GM12878 (cell line): ENCODE data around the gene RALGPS1. TPM values are rescaled to one million over a fixed set of nuclear protein-coding genes. Genes with fewer than 3 reads are reported as not detected.

Experiments
- CHD4 ChIP-seq: fragments of 200-600 bp; sonication (generic); IDR thresholded peaks from 2 replicates; pipeline ENCODE4 v1.6.1; 2016; ENCODE audit warnings: mild to moderate bottlenecking
- CREM ChIP-seq: IDR thresholded peaks from 2 replicates; pipeline ENCODE4 v1.6.1; 2014; ENCODE audit warnings: antibody characterized with exemption, low read depth
- CTCF ChIP-seq, 3 experiments: IDR thresholded peaks in 2 of 3; conservative IDR thresholded peaks in 1 of 3; 2 replicates each; pipeline ENCODE4 v1.5.1; 2011; ENCODE audit warnings: low read depth in 3 of 3, low read length in 3 of 3, mild to moderate bottlenecking in 3 of 3, control low read depth in 2 of 3, moderate library complexity in 2 of 3, inconsistent platforms in 1 of 3, mixed read lengths in 1 of 3; ENCODE audit not compliant: control insufficient read depth in 2 of 3, insufficient read depth in 1 of 3; ENCODE audit errors: extremely low read depth in 1 of 3
- HDAC2 ChIP-seq: fragments of 200-600 bp; sonication (generic); IDR thresholded peaks from 2 replicates; pipeline ENCODE4 v1.6.1; 2017
- HDAC6 ChIP-seq: fragments of 200-600 bp; sonication (generic); IDR thresholded peaks from one replicate; pipeline ENCODE4 v1.8.0; 2017; ENCODE audit warnings: antibody characterized with exemption; ENCODE audit not compliant: unreplicated experiment
- JUNB ChIP-seq: IDR thresholded peaks from 2 replicates; pipeline ENCODE4 v1.6.1; 2016; ENCODE audit warnings: antibody characterized with exemption, mild to moderate bottlenecking
- NBN ChIP-seq: fragments of 450-650 bp; IDR thresholded peaks from 2 replicates; pipeline ENCODE4 v1.6.1; 2016
- NFYA ChIP-seq: IDR thresholded peaks from 2 replicates; pipeline ENCODE4 v1.6.1; 2011; ENCODE audit warnings: low read depth, mild to moderate bottlenecking, low read length, improper control_type of control experiment, borderline replicate concordance
- NRF1 ChIP-seq: conservative IDR thresholded peaks from 2 replicates; pipeline ENCODE4 v1.6.1; 2011; ENCODE audit warnings: mild to moderate bottlenecking, low read depth, low read length, improper control_type of control experiment
- PAX8 ChIP-seq: fragments of 450-650 bp; IDR thresholded peaks from 2 replicates; pipeline ENCODE4 v1.6.1; 2017; ENCODE audit warnings: mild to moderate bottlenecking, moderate library complexity
- RB1 ChIP-seq: fragments of 450-650 bp; formaldehyde crosslinking; IDR thresholded peaks from 2 replicates; pipeline ENCODE4 v1.6.1; 2017; ENCODE audit warnings: mild to moderate bottlenecking, borderline replicate concordance
- RELA ChIP-seq: fragments of 450-650 bp; IDR thresholded peaks from 2 replicates; pipeline ENCODE4 v1.8.0; 2014; ENCODE audit warnings: borderline replicate concordance; ENCODE audit not compliant: partially characterized antibody
- SMC3 ChIP-seq: IDR thresholded peaks from 2 replicates; pipeline ENCODE4 v1.6.1; 2011; ENCODE audit warnings: low read length, improper control_type of control experiment, borderline replicate concordance
- SPI1 ChIP-seq: IDR thresholded peaks from 2 replicates; pipeline ENCODE4 v1.6.1; 2011; ENCODE audit warnings: low read depth, mild to moderate bottlenecking, low read length, moderate library complexity, borderline replicate concordance; ENCODE audit not compliant: insufficient read depth
- SREBF1 ChIP-seq: IDR thresholded peaks from 2 replicates; pipeline ENCODE4 v1.6.1; 2012; ENCODE audit warnings: mild to moderate bottlenecking, low read length
- STAT3 ChIP-seq: IDR thresholded peaks from 2 replicates; pipeline ENCODE4 v1.6.1; 2011; ENCODE audit warnings: low read depth, low read length, improper control_type of control experiment
- ZNF622 ChIP-seq: fragments of 450-650 bp; IDR thresholded peaks from 2 replicates; pipeline ENCODE4 v1.6.1; 2017; ENCODE audit warnings: mild to moderate bottlenecking, inconsistent platforms
- polyA plus RNA-seq, 11 experiments: library from polyadenylated mRNA; depleted of rRNA in 4 of 11; unstranded in 6 of 11; stranded (reverse) in 5 of 11; fragments of >200 nt; fragmentation: Nextera tagmentation in 4 of 11; fragmentation: Illumina TruSeq in 1 of 11; extraction: Ambion mirVana in 4 of 11; extraction: Trizol in 1 of 11; gene quantifications; 1 replicate in 1 of 11; 2 replicates in 10 of 11; pipeline versions ENCODE4 v1.2.1 to v1.2.3, GENCODE V29; 2011 to 2016; ENCODE audit warnings: inconsistent platforms in 2 of 11, missing spikeins in 2 of 11, low read depth in 1 of 11
- total RNA-seq, 4 experiments: library from RNA; depleted of rRNA in 3 of 4; stranded (reverse); fragments of >200 nt in 3 of 4; fragmentation: Illumina TruSeq in 1 of 4; extraction: Trizol in 1 of 4; gene quantifications; 2 replicates each; pipeline versions ENCODE4 v1.2.1 to v1.2.3, GENCODE V29; 2013 to 2021
- TF ChIP-seq, protein P1 (sequence below): fragments of 450-650 bp; IDR thresholded peaks from 2 replicates; pipeline ENCODE4 v1.6.1; 2017; ENCODE audit warnings: antibody characterized with exemption, mild to moderate bottlenecking, moderate library complexity
- TF ChIP-seq, protein P2 (sequence below): fragments of 450-650 bp; IDR thresholded peaks from 2 replicates; pipeline ENCODE4 v1.6.1; 2017; ENCODE audit warnings: mild to moderate bottlenecking, low read depth, inconsistent platforms; ENCODE audit not compliant: poor library complexity, severe bottlenecking
- TF ChIP-seq, protein P3 (sequence below): IDR thresholded peaks from 2 replicates; pipeline ENCODE4 v1.6.1; 2011; ENCODE audit warnings: borderline replicate concordance, low read depth, mild to moderate bottlenecking, moderate library complexity, mixed read lengths, low read length; ENCODE audit not compliant: insufficient read depth; ENCODE audit errors: extremely low read length

Gene RALGPS1
- total and polyA plus RNA-seq, 10 of the 15 experiments (the other 5 are each of a cell fraction or from before 2014, with no cell fraction given) = 0.13 to 5.6 (median 2.7) TPM

GRCh38 chr9:126985870-126986498, 71.4 kb downstream of the RALGPS1 start (continued):
- TF ChIP-seq SREBF1 = no peak
- TF ChIP-seq, protein P1, sequence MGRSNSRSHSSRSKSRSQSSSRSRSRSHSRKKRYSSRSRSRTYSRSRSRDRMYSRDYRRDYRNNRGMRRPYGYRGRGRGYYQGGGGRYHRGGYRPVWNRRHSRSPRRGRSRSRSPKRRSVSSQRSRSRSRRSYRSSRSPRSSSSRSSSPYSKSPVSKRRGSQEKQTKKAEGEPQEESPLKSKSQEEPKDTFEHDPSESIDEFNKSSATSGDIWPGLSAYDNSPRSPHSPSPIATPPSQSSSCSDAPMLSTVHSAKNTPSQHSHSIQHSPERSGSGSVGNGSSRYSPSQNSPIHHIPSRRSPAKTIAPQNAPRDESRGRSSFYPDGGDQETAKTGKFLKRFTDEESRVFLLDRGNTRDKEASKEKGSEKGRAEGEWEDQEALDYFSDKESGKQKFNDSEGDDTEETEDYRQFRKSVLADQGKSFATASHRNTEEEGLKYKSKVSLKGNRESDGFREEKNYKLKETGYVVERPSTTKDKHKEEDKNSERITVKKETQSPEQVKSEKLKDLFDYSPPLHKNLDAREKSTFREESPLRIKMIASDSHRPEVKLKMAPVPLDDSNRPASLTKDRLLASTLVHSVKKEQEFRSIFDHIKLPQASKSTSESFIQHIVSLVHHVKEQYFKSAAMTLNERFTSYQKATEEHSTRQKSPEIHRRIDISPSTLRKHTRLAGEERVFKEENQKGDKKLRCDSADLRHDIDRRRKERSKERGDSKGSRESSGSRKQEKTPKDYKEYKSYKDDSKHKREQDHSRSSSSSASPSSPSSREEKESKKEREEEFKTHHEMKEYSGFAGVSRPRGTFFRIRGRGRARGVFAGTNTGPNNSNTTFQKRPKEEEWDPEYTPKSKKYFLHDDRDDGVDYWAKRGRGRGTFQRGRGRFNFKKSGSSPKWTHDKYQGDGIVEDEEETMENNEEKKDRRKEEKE = no peak
- peak in 1 of 3 experiments; percentile 19; a peak in 3 of 6 replicates for TF ChIP-seq CTCF (IDR thresholded peaks at IDR 0.05 in 2 of 3, conservative IDR thresholded peaks at IDR 0.05 in 1 of 3; ENCODE audit: control insufficient read depth in 2 of 3, extremely low read depth in 1 of 3, insufficient read depth in 1 of 3, low read depth in 3 of 3, low read length in 3 of 3)
- TF ChIP-seq STAT3 = no peak
- TF ChIP-seq RELA = peak; percentile 64
- no peak for TF ChIP-seq CHD4
- no peak for TF ChIP-seq NFYA
- TF ChIP-seq, protein P2, sequence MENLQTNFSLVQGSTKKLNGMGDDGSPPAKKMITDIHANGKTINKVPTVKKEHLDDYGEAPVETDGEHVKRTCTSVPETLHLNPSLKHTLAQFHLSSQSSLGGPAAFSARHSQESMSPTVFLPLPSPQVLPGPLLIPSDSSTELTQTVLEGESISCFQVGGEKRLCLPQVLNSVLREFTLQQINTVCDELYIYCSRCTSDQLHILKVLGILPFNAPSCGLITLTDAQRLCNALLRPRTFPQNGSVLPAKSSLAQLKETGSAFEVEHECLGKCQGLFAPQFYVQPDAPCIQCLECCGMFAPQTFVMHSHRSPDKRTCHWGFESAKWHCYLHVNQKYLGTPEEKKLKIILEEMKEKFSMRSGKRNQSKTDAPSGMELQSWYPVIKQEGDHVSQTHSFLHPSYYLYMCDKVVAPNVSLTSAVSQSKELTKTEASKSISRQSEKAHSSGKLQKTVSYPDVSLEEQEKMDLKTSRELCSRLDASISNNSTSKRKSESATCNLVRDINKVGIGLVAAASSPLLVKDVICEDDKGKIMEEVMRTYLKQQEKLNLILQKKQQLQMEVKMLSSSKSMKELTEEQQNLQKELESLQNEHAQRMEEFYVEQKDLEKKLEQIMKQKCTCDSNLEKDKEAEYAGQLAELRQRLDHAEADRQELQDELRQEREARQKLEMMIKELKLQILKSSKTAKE = peak; percentile 88
- TF ChIP-seq, protein P3, sequence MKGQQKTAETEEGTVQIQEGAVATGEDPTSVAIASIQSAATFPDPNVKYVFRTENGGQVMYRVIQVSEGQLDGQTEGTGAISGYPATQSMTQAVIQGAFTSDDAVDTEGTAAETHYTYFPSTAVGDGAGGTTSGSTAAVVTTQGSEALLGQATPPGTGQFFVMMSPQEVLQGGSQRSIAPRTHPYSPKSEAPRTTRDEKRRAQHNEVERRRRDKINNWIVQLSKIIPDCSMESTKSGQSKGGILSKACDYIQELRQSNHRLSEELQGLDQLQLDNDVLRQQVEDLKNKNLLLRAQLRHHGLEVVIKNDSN = no peak
- peak; percentile 88 for TF ChIP-seq NBN
- peak; percentile 74 for TF ChIP-seq JUNB
- no peak for TF ChIP-seq NRF1
- no peak for TF ChIP-seq ZNF622
- no peak for TF ChIP-seq PAX8
- peak; percentile 80; the same call in 1 of the 2 replicates for TF ChIP-seq CREM
- no peak for TF ChIP-seq HDAC2
- TF ChIP-seq RB1 = no peak
- TF ChIP-seq HDAC6 = no peak
- TF ChIP-seq SMC3 = peak; percentile 28; the same call in 1 of the 2 replicates
- peak; percentile 85 for TF ChIP-seq SPI1
